Occipital lobe (tissue), 2 donors: Measurements from ENCODE around the gene FAM13A. TPM values are rescaled to one million over a fixed set of nuclear protein-coding genes. Genes with fewer than 3 reads are reported as not detected.

Source experiments
- DNase-seq: peaks from one replicate; lab custom pipeline; 2025; lab: John Stamatoyannopoulos, UW
- total RNA-seq: library from RNA; depleted of rRNA; stranded (reverse); fragments of >200 nt; gene quantifications from one replicate; pipeline ENCODE4 v1.2.3, GENCODE V29; 2014

Gene FAM13A
- total RNA-seq, 1 donor from 2014 or later = 79.9 TPM

DNA sequence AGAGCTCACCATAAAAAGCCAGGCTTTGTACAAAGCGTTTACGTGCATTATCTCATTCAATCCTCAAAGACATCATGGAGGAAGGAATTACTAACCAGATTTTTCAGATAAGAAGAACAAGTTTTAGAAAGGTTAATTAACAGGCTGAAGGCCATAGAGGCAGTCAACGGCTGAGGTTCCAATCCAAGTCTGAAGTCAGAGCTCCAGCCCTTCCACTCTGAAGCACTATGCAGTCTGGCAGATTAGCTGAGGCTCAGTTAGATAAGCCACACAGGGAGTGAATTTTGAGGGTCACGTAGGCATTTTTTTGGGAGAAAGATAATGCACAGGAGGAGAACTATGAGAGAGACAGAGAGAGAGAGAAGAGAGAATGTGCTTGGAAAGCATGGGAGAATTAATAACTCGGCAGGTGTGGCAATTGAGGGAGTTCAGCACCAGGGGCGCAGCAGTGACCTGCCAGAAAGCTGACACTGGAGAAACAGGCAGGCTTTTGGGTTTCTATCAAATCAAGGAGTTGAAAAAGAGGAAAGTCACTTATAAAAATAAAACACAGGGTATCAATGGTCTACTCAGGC, 242.9 kb downstream of the FAM13A start:
- no peak for DNase-seq

DNA sequence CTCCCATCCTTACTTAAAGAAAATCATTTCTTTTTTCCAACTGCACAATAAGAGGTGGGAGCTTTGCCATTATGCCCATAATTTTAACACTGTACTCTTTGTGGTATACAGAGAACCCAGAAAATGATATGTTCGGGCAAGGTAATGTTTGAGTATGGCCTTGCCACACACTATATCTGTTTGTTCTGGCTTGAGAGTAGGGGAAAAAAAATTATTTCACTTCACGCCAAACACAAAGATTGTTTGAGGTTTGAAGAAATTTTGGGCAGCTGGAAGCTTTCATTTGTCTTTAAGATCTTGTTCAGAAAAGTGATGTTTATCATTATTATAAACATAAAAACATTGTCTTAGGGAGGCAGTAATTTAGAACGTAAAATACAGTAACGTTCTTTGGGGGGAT, 244.0 kb downstream of the FAM13A start:
- DNase-seq = no peak

- no peak for DNase-seq
These were observed 244.6 kb downstream of the FAM13A start for GRCh38 chr4:88812420-88812819.

DNA sequence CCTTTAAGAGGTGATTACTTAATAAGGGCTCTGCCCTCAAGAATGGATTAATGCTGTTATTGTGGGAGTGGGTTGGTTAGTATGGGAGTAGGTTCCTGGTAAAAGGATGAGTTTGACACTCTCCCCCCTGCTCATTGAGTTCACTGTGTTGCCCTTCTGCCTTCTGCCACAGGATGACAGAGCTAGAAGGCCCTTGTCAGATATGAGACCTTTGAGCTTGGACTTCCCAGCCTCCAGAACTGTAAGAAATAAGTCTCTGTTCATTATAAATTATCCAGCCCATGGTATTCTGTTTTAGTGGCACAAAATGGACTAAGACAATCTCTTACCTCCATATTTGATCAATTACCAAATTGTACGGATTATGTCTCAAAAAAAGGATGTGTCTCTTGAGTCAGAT, 245.1 kb downstream of the FAM13A start:
- no peak for DNase-seq

GRCh38 chr4:88810325-88810724, 246.7 kb downstream of the FAM13A start:
- DNase-seq = no peak

DNA sequence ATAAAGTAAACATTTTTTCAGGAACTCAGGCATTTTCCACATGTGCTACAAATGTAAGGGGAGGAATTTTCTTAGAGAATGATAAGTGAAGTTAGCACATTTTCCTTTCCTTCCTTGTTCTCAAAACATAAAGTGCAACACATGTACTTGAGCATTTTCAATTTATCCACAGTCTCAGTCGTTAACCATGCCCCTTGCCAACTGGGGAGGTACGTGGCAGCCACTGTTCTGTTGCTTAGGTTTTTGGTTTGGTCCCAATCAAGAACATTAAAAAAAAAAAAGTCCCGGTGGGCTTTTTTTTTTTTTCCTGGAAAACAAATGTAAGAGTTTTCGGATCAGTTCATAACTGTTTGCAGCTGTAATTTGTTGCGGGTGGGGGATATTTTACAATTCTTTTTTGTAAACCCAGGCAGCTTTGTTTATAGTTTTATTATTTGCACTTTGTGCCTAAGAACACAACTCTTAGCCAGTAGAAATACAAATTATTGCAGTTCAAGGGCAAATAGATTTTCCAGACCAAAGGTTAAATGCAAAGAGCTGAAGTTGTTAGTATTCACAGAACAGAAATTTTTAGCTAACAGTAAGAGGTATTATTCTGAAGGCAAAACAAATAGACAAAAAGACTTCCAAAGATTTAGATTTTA, 247.3 kb downstream of the FAM13A start:
- DNase-seq = no peak

- no peak for DNase-seq
These were observed 247.9 kb downstream of the FAM13A start for GRCh38 chr4:88809101-88809500.

DNA sequence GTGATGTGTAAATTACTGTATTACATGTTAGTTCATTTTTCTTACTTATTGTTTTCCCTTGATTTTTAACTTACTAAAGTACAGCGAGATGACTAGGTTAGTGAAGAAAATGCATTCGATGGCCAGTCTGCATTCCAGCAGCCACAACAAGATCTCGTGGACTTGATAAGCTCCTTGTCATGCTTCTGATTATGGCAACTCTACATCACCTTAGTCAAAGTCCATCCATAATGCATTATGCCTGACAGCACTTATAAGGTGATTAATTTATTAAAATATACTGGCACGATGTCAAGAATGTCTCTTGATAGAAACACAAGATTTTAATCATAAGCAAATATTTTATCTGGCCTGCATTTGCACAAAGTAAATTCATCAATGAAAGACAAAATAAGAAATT, 249.5 kb downstream of the FAM13A start:
- DNase-seq = no peak

DNA sequence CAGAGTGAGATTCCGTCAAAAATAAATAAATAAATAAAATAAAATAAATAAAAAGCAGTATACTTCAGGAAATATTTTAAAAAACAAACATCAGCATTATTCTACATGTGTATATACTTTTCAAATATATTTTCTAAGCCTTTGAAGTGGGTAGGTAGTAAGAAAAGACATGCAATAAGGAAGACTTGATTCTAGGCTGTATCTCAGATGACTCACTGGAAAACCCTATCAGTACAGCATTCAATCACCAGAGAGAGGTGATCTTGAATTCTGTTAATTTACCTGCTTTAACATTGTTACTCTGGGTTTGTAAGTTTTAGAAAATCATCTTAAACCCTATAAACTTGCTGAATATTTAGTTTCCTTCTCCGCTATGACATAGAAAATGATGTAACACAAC, 252.8 kb downstream of the FAM13A start:
- DNase-seq = no peak

- no peak for DNase-seq
These were observed 253.3 kb downstream of the FAM13A start for GRCh38 chr4:88803600-88804096.

- DNase-seq = no peak
These were observed 254.2 kb downstream of the FAM13A start for GRCh38 chr4:88802585-88803286.

DNA sequence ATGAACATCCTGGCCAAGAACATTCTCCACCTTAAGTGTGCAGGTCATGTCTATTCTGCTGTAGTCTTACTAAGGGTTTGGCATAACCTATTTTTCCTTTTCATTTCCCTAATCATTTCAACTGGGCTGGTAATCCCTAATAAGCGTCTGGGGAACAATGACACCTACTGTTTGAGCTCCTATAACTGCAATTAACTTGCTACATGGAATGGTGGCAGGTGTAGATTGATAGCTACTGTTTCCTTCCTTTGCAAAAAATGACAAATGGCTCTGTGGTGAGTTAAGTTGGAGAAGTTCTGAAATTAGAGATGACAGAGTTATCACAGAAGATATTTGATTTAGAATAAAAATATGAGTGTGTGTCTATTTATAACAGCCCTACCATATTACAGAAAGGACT, 254.8 kb downstream of the FAM13A start:
- DNase-seq = no peak

DNA sequence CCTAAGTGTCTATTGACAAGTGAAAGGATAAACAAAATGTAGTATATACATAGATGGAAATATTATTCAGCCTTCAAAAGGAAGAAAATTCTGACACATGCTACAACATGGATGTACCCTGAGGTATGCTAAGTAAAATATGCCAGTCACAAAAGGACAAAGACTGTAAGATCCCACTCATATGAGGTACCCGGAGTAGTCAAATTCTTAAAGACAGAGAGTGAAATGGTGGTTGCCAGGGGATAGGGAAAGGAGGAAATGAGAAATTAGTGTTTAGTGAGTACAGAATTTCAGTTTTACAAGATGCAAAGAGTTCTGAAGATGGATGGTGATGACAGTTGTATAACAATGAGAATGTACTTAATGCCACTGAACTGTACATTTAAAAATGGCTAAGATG, 257.1 kb downstream of the FAM13A start:
- DNase-seq = no peak

GRCh38 chr4:88797725-88798124, 259.3 kb downstream of the FAM13A start:
- DNase-seq = no peak

DNA sequence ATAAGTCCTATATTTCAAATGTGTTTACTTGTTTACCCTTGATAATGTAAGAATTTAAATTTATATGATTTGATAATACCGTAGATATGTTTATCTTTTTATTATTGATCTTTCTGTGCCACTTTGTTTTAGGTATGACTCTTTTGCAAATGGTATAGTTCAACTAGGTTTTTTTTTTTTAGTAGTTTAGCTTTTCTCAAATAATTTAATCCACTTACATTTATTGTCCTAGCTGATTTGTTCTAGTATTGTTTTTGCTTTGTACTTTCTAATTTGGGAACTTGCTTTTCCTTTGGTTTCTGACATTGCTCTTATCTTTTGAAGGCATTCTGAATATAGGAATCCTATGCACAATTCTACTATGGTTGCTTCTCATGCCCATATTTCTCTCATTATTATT, 260.4 kb downstream of the FAM13A start:
- DNase-seq = no peak

DNA sequence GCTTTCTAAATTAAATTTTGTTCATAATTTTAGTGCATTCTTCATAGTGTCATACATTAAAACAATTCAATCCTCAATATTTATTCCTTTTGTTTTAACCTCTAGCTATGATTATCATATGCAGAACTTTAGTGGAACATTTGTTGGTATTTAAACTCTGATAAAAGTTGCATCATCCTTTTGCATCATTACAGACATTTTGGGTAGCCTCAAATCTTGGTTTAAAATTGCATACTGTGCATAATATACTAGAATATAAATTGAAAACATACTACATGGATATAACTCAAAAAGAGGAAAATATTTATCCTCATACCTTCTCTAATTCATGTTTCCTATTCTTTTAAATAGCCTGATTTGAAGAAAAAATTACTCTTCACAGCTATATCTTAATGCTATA, 262.0 kb downstream of the FAM13A start:
- DNase-seq = no peak

DNA sequence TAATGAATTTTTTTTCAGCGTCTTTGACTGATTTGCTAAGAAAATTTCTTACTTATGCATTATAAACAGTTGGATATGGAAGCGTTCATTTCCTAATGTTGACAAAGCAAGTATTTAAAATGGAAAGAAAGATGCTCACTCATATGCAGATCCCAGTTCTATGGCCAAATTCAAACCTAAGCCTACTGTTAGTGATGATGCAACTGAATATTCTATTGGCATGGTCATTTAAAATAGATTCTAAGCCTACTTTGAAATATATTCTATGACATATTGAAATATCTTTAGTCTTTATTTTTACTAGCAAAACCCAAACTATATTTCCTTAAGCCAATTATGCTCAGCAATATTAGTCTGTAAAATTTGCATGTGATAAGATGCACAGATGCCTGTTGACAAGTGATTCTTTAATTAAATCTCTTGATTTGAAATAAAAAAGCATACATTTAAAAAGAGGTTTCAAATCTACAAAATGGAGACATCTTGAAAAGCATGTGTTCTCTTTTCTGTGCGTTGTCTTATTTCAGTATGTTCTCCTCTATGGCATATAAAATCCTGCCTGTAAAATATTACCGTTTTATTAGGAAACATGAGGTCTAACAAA, 262.8 kb downstream of the FAM13A start:
- no peak for DNase-seq

DNA sequence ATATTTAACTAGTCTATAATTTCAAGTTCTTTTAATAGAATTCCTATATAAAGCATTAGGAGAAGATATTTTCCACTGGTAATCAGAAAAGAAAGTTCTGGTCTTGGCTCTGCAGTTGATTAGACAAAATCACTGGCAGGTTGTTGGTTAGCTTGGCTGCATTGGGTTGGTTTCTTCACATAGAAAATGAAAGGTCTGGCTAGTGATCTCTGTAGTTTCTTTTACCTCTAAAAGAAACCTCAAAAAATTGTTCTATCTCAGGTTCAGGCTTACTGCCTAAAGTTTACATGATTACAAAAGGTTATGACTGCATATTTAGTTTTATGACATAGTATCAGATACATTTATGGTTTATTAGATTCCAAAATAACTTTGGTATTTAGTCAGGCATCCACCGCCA, 263.5 kb downstream of the FAM13A start:
- DNase-seq = no peak

- DNase-seq = no peak
These were observed 264.2 kb downstream of the FAM13A start for GRCh38 chr4:88792821-88793220.

DNA sequence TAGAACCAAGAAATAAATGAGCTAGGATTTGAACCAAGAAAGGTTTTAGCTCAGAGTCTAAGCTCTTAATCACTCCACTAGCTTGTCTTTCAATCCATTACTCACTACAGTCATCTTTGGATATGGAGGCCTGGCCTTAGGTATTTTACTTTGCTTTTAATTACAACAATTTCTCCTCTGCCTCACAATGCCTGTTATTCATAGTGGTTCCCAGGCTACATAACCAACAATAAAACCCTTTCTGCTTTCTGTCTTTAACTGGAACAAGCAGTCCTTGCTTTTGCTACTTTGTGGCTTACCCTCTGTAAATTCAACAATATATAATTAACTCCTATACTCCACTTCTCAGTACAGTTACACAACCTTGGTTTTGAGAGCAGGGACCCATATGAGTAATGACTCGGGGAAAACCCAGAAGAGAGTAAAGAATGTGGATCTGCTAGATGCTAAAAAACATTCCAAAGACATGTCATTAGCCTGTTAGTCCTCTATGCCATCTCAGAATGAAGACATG, 264.7 kb downstream of the FAM13A start:
- no peak for DNase-seq

GRCh38 chr4:88791274-88791673, 265.7 kb downstream of the FAM13A start:
- no peak for DNase-seq

- DNase-seq = no peak
These were observed 268.1 kb downstream of the FAM13A start for GRCh38 chr4:88788895-88789294.
